IPS-11a (cell line): ENCODE measurements around the gene TRA2A.
"Not testable (repeated sequence)": the region's sequence is repeated elsewhere in the genome, so short reads cannot be mapped to it uniquely, and the experiment has no call there.

Experiments
- H3K4me3 ChIP-seq: one replicate; pipeline ENCODE4 v1.5.1; 2013; ENCODE audit warnings: low read depth, low read length, control low read depth

TRA2A gene

DNA sequence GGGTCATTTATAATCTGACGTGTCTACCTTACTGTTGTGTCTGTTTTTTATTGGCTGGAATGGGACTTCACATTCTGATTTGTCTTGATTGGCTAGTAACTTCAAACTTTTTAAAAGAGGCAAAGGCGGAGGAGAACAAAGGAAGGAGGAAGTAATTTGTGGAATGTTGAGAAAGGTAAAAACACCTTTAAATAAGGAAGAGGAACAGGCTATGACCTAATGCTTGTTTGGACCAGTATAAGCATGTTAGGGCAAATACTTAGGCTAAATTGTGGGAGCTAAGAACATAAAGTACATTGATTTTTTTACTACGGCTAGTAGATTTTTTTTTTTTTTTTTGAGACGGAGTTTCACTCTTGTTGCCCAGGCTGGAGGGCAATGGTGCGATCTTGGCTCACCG is 18.0 kb downstream of the TRA2A start:
- not testable (repeated sequence) for H3K4me3 ChIP-seq

DNA sequence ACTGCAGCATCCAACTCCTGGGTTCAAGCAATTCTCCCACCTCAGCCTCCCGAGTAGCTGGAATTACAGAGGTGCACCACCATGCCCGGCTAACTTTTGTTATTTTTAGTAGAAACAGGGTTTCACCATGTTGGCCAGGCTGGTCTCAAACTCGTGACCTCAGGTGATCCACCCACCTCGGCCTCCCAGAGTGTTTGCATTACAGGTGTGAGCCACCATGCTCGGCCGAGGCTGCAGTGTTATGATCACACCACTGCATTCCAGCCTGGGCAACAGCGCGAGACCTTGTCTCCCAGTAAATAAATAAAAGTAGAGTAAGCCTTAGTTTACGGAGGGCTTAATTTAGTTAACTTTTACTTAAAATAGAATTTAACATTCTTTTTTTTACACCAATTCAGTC is 37.8 kb downstream of the TRA2A start:
- no peak overlapping the region for H3K4me3 ChIP-seq

DNA sequence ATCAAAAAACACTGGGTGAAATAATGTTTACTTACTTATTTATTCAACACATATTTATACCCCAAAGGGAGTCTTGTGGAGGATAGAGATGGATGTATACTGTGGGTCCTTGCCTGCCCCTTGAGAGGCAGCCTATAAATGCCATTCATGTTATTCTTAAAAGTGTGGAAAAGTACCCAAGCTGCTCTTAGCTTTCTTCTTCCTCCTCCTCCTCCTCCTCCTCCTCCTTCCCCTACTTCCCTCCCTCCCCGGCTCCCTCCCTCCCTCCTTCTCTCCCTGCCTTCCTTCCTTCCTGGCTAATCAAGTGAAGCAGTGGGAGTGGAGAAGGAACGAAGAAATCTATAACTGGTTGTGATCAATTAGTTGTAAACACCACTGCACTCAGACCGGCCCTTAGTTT is 40.3 kb downstream of the TRA2A start:
- H3K4me3 ChIP-seq, result no peak overlapping the region

DNA sequence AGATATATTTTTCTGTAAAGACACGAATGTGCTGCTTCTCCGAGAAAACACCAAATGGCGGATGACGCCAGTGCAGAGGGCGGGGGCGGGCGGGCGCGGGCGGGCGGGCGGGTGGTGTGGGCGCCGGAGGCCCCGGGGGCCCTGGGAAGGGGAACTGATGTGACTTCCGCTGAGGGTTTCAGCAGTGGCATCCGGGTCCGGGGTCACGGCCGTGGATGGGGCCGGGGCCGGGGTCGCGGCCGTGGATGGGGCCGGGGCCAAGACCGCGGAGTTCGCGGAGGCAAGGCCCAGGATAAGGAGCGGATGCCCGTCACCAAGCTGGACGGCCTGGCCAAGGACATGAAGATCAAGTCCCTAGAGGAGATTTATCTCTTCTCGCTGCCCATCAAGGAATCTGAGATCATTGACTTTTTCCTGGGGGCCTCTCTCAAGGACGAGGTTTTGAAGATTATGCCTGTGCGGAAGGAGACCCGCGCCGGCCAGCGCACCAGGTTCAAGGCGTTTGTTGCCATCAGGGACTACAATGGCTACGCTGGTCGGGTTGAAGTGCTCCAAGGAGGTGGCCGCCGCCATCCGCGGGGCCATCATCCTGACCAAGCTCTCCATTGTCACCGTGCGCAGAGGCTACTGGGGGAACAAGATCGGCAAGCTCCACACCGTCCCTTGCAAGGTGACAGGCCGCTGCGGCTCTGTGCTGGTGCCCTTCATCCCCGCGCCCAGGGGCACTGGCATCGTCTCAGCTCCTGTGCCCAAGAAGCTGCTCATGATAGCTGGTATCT is 41.2 kb downstream of the TRA2A start:
- peak overlapping the region; percentile 47 for H3K4me3 ChIP-seq

DNA sequence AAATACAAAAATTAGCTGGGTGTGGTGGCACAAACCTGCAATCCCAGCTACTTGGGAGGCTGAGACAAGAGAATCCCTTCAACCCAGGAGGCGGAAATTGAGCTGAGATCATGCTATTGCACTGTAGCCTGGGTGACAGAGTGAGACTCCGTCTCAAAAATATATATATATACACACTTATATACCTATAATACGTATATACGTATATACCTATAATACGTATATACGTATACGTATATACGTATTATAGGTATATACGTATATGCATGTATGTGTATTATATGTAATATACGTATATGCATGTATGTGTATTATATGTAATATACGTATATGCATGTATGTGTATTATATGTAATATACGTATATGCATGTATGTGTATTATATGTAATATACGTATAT is 43.1 kb downstream of the TRA2A start:
- H3K4me3 ChIP-seq, result not testable (repeated sequence)

DNA sequence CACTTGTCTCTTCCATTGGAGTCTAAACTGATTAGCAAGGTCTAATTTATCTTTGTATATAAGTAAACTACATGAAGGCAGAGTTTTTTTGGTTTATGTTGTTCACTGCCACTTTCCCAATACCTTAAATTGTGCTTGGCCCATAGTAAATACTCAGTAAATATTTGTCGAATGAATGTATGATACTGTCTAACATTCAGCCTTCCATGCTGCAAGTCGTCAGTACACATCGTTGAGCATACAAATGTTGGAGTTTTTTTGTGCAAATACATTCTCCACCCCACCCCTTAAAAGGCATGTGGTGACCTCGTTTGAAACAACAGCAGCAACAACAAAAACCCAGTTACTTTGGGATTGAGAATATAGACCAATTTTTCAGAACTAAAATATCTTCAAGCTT is 44.1 kb downstream of the TRA2A start:
- no peak overlapping the region for H3K4me3 ChIP-seq

DNA sequence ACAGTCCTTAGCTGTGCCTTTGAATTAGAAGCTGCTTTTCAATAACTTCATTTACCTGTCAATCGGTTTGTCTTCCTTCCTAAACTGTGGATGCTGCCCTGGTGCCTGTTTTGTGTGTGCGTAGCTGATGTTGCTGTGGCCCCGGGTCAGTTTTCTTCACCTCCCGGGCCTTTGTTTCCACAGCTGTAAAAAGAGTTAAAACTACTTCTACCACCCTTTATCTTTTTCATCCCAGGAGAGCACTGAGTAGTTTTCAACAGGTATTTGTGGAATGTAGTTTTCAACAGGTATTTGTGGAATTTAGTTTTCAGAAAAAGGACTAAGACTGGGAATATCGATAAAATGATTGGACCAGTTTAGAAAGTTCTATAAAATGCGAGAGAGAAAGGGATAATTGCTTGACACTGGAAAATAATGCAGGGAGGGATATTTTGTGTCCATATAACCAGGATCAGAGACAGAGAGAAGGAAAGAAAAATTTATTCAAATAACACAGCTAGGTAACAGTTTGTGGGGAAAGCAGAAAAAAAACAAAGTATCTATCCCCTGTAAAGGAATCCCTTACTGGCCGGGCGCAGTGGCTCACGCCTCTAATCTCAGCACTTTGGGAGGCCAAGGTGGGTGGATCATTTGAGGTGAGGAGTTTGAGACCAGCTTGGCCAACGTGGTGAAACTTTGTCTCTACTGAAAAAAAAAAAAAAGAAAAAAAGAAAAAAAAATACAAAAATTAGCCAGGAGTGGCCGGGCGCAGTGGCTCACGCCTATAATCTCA is 45.6 kb downstream of the TRA2A start:
- no peak overlapping the region for H3K4me3 ChIP-seq

DNA sequence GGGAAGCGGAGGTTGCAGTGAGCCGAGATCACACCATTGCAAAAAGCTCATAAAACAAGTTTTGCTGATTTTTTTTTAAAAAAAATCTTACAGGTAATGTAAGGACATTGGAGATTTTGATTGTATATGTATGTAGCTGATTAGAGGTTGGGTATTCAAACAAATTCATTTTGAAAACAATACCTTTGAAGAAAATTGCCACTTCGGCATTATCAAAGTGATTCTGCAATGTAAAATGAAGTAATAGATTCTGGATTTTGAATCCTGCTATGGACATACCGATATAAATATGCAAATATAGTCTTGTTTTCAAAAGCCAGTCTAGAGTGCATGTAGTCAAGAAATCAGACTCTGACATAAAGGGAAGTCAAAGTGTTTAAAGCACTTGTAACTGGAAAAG is 49.1 kb downstream of the TRA2A start:
- no peak overlapping the region for H3K4me3 ChIP-seq

DNA sequence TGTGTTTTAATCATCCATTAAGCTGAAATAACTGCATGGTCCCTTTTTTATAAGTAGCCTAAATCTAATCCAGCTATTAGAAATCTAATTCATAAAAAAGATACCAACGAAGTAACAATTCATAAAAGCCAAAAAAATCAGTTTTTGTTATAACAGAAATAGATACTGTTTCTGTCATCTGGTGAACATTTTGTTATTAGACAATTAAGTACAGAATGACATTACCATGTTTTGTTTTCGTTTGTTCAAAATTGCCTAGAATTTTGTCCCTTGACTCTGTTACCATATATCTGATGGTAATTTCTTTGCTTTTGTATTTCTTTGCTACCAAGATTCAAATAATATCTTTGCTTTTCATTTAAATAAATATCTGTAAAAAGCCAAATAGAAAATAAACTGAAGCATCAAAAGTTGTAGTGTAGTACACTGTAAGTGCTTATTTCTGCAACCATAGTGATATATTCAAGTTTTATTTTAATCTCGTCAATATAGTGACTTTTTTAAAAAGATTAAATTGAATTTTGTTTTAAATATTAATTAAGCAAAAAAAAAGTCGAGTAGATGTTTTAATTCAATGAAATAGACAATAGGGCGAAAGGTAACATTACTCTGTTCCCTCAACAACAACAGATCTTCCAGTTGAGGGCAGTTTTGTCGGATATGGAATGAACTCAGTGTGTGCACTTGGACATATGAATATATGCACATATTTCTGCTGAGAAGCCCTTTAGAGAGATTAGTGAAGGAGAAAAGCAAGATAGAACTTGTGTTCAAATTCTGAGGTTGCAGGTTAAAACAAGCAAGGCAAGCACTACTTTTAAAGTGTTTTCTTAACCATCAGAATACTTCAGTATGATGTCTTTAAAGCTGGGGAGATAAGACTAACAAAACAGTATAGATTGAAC is 53.6 kb downstream of the TRA2A start:
- no peak overlapping the region for H3K4me3 ChIP-seq

DNA sequence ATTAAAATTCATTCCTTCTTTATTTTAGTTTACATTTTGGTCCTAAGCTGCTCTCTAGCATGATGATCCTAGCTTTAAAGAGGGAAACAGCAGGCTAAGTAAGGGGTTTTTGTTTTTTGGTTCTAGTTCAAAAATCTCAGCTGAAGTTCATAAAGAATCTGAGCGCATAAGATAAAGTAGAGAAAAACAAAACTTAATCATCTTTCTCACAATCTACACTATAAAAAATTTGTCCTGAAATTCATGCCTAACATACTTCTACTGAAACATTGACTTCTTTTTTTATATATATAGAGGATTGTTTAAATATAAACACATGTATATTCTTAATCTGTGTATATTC is 54.7 kb downstream of the TRA2A start:
- no peak overlapping the region for H3K4me3 ChIP-seq

DNA sequence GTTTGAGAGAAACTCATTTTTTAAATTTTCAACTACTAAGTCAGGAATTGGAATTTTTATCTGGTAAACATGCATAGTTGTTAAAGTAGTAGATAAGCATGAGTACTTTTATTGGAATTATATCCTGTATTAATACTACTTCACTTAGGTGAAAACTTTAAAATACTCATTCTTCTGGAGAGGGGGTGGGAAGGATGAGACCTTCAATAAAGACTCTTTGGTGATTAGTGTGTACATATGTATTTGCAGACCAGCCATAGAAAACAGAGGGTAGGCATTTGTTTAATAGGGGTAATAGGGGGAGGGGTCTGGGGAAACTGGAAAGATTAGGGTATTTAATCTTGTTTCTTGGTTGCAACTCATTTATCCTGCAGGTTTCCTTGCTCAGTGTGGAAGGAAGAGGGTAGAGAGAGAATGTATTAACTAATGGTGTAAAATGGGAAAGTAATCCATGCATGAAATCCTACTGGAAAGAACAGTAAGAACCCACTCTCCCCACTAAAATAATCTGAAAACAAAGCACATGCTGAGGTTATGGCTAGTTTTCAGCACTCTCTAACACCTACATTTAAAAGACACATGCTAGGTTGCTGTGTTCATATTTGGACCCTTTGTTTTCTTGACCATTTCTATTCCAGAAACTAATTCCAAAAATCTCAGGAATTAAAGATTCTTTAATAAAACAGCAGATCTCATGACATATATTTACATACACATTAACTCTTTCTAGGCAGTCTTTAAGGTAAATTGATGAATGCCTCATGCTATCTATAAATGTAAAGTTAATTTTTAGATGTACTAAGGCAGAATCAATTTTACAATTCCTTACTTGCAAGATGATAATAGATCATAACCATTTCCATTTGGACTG is 55.3 kb downstream of the TRA2A start:
- H3K4me3 ChIP-seq, result peak overlapping the region; percentile 70

DNA sequence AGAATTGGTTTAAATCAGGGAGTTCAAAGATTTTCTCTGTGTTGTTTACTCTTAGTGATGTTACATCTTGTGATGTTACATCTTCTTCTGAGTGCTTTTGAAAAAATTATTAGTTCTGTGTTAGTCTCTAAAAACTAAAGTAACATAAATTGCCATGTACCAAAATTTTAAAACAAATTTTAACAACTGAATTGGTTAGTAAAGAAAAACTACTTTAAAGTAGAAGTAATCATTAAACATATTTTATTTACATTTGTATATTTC is 56.3 kb downstream of the TRA2A start:
- peak overlapping the region; percentile 70 for H3K4me3 ChIP-seq

DNA sequence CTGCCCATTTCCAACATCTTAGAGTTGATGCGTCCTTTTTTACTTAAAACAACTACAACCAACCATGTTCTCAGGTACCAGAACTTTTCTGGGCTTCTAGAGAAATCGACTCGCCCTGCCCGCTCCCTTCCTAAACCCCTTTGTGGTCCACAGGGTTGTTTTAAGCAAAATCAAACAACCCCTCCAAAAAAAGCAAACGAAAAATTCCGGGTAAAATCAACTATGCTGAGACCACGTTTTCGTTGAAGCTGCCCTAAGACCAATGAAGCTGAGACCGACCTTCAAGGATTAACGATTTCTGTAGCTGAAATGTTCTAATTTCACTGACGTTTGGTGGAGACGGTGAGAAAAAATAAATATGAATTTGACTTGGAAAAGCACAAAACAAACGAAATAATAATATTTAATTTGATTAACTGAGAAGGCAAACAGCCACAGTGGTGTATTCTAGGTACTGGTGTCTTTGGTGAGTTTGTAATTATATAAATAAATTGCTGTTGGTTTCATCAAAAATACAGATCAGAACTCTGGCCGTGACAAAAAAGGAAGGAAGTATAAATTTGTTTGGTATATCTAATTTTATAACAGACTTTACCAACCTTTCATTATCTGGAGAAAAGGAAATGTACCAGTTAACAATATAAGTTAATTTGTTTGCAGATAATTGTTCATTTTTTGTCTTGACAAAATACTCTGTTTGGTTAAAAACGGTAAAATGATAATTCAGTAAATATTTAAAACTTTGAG is 56.8 kb downstream of the TRA2A start:
- peak overlapping the region; percentile 70 for H3K4me3 ChIP-seq

DNA sequence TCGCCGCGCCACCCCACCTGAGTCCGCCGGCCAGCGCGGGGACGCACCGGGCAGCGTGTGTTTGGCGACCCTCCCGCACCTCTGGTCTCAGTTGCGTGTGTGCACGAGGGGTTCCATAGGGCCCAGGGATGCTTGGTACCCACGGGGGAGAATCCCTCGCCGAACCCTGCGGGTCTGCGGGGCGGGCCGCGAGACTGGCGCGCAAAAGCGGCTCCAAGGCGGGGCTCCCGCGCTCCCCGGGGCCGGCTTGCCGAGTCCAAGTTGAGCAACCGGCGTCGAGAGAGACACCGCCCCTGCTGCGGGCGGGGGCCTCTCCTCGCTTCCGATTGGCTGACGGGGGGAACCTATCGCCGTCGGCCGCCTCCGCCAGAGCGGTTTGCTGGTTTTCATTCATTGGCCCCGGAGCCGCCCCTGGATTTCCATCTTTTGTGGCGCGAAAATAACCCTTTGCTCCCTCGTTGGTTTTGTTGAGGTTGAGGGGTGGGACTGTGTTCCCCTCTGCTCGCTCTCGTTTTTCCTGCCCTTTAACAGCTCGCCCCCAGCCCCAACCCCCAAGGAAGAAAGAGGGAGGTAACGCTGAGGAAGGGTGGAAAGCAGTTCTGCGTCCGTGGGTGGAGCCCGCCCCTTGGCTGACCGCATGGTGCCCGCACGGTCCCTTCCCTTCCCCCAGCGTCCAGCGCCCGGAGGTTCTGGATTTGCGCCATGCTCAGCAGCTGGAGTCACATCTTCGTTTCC is 57.5 kb downstream of the TRA2A start:
- peak overlapping the region; percentile 81 for H3K4me3 ChIP-seq

DNA sequence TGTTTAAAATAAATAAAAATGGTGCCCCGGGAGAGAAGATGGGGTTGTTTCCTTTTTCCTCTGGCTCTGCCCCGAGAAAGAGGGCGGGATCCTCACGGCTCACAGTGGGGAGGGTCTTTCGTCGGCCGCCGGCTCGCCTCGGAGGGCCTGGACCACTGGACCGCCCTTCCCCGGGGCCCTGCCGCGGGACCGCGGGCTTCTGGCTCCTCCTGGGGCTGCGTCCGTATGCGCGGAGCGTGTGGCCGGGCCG is 58.0 kb downstream of the TRA2A start:
- H3K4me3 ChIP-seq, result peak overlapping the region; percentile 81

DNA sequence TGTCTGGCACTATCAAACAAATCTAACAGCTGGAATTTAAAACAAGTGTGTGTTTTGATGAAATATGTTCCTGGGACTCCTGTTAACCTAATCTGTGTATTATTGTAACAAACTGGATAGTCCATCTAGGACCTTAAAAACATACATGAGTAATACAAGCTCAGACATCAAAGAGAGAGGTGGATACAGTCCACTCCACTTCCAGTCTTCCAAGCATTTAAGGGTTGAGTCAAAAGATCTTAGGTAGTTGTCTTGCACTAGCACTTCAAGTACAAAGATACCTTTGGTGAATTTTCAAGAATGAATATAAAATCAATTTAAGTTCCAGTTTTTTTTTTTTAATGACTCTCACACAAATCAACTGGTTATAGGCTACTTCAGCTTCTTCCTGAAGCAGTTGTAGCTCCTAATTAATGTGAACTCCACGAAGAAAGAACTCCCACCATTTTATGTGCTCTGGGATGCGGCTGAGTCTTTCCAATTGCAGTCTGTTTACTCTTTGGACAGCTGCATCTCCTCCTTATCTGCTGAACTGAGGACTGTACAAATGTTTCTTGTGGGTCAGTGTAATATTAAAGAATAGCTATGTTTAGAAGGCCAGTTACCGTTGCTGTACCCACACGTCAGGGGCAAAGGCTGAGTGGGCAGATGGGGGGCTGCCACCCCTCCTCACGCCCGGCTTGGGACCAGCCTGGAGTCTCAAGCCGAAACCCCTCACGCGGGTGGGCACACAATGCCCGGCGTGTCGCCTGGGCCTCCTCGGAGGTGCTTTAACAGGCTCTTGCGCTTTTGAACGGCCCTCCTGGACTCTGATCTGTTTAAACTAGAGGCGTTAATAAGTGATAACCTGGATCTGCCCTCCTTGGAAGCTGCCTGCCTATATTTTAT is 58.6 kb downstream of the TRA2A start:
- peak overlapping the region; percentile 81 for H3K4me3 ChIP-seq

DNA sequence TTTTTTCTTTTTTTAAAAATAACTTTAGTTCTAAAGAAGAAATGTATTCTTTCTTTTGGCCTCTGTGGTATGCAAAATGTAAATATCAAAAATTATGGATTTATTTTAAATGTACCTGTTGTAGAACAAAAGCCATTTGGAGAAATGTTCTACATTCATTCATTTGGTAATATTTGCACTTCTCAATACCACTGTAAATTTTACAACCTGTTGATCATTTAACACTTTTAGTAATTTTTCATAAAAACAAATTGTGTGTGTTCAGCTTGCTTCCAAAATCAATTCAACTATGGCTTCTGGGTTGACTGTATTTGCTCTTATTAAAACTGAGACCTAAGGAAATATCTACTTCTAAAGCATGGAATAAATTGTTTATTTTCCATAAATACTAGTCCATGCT is 59.2 kb downstream of the TRA2A start:
- peak overlapping the region; percentile 69 for H3K4me3 ChIP-seq

DNA sequence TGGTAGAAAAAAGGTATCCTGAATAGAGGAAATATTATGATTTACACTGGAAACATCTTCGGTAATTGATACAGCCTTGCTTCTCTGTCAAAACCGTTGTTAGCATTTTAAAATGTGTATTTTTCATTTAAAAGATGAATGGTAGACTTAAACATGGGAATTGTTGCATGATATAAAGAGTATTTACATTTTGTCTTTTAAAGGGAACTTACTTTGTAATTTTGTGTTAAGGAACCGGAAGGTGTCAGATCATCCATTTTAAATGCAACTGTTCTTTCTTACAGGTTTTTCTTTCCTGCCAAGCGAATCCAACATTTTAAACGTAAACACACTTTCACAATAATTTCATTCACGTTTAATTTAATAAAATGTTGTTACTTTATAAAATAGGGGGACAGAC is 59.7 kb downstream of the TRA2A start:
- H3K4me3 ChIP-seq, result peak overlapping the region; percentile 69
